Transverse colon (tissue), 4 donors: ENCODE measurements around the gene AURKAIP1. TPM values are rescaled to one million over a fixed set of nuclear protein-coding genes. Genes with fewer than 3 reads are reported as not detected.

Experiments
- DNase-seq: peaks from one replicate; pipeline ENCODE4 v3.0.0-alpha.2; 2019
- H3K27ac ChIP-seq, 4 donors: fragments of 200-600 bp; sonication (generic); 2 replicates each; pipeline ENCODE4 v1.5.1; 2016 to 2018; ENCODE audit warnings: inconsistent platforms in 4 of 4
- H3K27me3 ChIP-seq: fragments of 200-600 bp; sonication (generic); 2 replicates; pipeline ENCODE4 v1.5.1; 2017; ENCODE audit warnings: inconsistent platforms
- H3K36me3 ChIP-seq, 4 donors: fragments of 200-600 bp; sonication (generic); 2 replicates each; pipeline ENCODE4 v1.5.1; 2017 to 2019; ENCODE audit warnings: inconsistent platforms in 4 of 4
- H3K4me1 ChIP-seq, 4 donors: fragments of 200-600 bp; sonication (generic); 2 replicates each; pipeline ENCODE4 v1.5.1; 2017 to 2020; ENCODE audit warnings: inconsistent platforms in 4 of 4
- H3K4me3 ChIP-seq, 4 donors: fragments of 200-600 bp; sonication (generic); 1 replicate in 1 of 4; 2 replicates in 3 of 4; pipeline versions ENCODE4 v1.5.1 to v1.6.1; 2017 to 2019; ENCODE audit warnings: inconsistent platforms in 4 of 4
- H3K9me3 ChIP-seq, 2 donors: fragments of 200-600 bp; sonication (generic); 2 replicates each; pipeline ENCODE4 v1.5.1; 2017 to 2019; ENCODE audit warnings: inconsistent platforms in 2 of 2
- EP300 ChIP-seq: sonication (generic); formaldehyde crosslinking; IDR thresholded peaks from one replicate; pipeline ENCODE4 v1.6.1; 2017; ENCODE audit warnings: antibody characterized with exemption, low read depth
- POLR2A ChIP-seq: fragments of 450-650 bp; IDR thresholded peaks from one replicate; pipeline ENCODE4 v1.6.1; 2016; ENCODE audit warnings: antibody characterized with exemption, mild to moderate bottlenecking, moderate library complexity
- POLR2AphosphoS5 ChIP-seq, 3 donors: sonication (generic); formaldehyde crosslinking; IDR thresholded peaks; one replicate each; pipeline ENCODE4 v1.6.1; 2016; ENCODE audit warnings: antibody characterized with exemption in 3 of 3
- whole genome bisulfite sequencing, 2 donors: methylation state at CpG; one replicate each; pipeline ENCODE4 v1.1.5; 2018; ENCODE audit warnings: low coverage in 1 of 2; 5-methylcytosine and 5-hydroxymethylcytosine counted together
- in situ Hi-C, 4 donors: fragments of 200-750 bp; cut with MboI; loops; one replicate each; pipeline versions ENCODE4 v1.15.0 to v1.15.1; 2017; ENCODE audit warnings: low sequenced_read_pairs in 3 of 4, low pct_ligation_motif_present in 1 of 4, low pct_unique_long_range_greater_than_20kb in 1 of 4
- intact Hi-C: fragments of 100-400 bp; cut with DNase I; formaldehyde crosslinking; loops from one replicate; pipeline ENCODE4 v1.15.1; 2023; ENCODE audit warnings: low total_unique reads
- total RNA-seq, 4 donors: library from RNA; depleted of rRNA; stranded (reverse); fragments of >200 nt; gene quantifications; one replicate each; pipeline ENCODE4 v1.1.0, GENCODE V29; 2016
- TF ChIP-seq, protein P1 (sequence below), 5 experiments: fragments of 200-600 bp in 3 of 5; fragments of 450-650 bp in 2 of 5; sonication (generic) in 3 of 5; IDR thresholded peaks; 1 replicate in 2 of 5; 2 replicates in 3 of 5; pipeline ENCODE4 v1.5.1; 2016 to 2017; ENCODE audit warnings: antibody characterized with exemption in 5 of 5, inconsistent platforms in 3 of 5, mild to moderate bottlenecking in 2 of 5, moderate library complexity in 1 of 5

Gene AURKAIP1
- total RNA-seq, 4 donors from 2014 or later, result 110 to 197 (median 167) TPM

GRCh38 chr1:1391225-1391624 is 16.2 kb upstream of the AURKAIP1 start:
- in situ Hi-C loops (no loop called here), intact Hi-C loops (no loop called here)
- no peak for DNase-seq
- no peaks in the 10 kb centered on the region for H3K4me1 ChIP-seq
- H3K27me3 ChIP-seq, result no peaks in the 10 kb centered on the region
- H3K36me3 ChIP-seq, result peaks cover 0 to 91% (median 46%) of the 10 kb centered on the region in 4 donors
- H3K4me3 ChIP-seq, result no peak overlapping the region
- no peak overlapping the region for H3K27ac ChIP-seq
- H3K9me3 ChIP-seq, result no peaks in the 10 kb centered on the region
- TF ChIP-seq POLR2A (no peak), POLR2AphosphoS5 (IDR thresholded peaks at IDR 0.05) (no peak), EP300 (no peak)
- TF ChIP-seq, protein P1, sequence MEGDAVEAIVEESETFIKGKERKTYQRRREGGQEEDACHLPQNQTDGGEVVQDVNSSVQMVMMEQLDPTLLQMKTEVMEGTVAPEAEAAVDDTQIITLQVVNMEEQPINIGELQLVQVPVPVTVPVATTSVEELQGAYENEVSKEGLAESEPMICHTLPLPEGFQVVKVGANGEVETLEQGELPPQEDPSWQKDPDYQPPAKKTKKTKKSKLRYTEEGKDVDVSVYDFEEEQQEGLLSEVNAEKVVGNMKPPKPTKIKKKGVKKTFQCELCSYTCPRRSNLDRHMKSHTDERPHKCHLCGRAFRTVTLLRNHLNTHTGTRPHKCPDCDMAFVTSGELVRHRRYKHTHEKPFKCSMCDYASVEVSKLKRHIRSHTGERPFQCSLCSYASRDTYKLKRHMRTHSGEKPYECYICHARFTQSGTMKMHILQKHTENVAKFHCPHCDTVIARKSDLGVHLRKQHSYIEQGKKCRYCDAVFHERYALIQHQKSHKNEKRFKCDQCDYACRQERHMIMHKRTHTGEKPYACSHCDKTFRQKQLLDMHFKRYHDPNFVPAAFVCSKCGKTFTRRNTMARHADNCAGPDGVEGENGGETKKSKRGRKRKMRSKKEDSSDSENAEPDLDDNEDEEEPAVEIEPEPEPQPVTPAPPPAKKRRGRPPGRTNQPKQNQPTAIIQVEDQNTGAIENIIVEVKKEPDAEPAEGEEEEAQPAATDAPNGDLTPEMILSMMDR (IDR thresholded peaks at IDR 0.05), result no peak
- WGBS, 2 donors, result 81 to 89% methylated on average over 5 to 12 of the region's 12 CpGs

DNA sequence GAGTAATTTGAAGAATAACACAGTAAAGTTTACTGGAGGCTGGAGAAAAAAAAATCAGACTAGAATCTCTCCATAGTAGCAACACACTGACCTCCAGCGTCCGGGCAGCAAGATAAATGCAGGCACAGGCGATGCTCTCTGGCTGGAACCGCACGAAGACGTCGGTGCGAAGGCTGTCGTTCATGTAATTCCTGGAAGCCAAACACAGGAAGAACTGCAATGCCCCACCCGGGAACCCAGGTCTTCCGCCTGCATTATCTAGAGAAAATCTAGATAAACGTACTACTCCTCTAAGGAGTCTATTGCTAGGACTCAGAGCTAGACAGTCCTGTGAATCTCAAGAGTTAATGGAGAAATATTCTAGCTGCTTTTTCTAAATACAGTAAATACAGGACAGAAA is 15.7 kb upstream of the AURKAIP1 start:
- no peak for DNase-seq
- Histone ChIP-seq H3K4me3 (no peak overlapping the region), H3K9me3 (no peaks in the 10 kb centered on the region), H3K4me1 (no peaks in the 10 kb centered on the region), H3K27ac (no peak overlapping the region), H3K36me3 (peaks cover 0 to 95% (median 49%) of the 10 kb centered on the region in 4 donors), H3K27me3 (no peaks in the 10 kb centered on the region)
- intact Hi-C loops, result no loop called here
- in situ Hi-C loops, result no loop called here
- WGBS, 2 donors, result 96 to 97% methylated on average over 4 to 12 of the region's 12 CpGs
- TF ChIP-seq EP300 (no peak), POLR2A (no peak), POLR2AphosphoS5 (IDR thresholded peaks at IDR 0.05) (no peak)
- TF ChIP-seq, protein P1 (IDR thresholded peaks at IDR 0.05), result no peak

DNA sequence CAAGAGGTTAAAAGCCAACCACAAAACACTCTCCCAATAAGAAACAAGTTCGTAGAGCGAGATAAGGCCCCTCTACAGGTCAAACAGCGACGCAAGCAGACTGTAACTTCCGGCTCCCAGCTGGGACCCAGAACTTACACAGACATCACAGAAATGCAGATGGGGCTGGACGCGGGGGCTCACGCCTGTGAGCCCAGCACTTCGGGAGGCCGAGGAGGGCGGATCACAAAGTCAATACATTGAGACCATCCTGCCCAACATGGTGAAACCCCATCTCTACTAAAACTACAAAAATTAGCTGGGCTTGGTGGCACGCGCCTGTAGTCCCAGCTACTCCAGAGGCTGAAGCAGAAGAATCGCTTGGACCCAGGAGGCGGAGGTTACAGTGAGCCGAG is 13.1 kb upstream of the AURKAIP1 start:
- Histone ChIP-seq H3K4me3 (no peak overlapping the region), H3K27me3 (no peaks in the 10 kb centered on the region), H3K36me3 (peaks cover 0 to 74% (median 39%) of the 10 kb centered on the region in 4 donors), H3K9me3 (no peaks in the 10 kb centered on the region), H3K27ac (no peak overlapping the region), H3K4me1 (no peaks in the 10 kb centered on the region)
- WGBS, 2 donors, result 96 to 100% methylated on average over 5 to 16 of the region's 16 CpGs
- TF ChIP-seq POLR2AphosphoS5 (IDR thresholded peaks at IDR 0.05) (no peak), EP300 (no peak)
- TF ChIP-seq, protein P1 (IDR thresholded peaks at IDR 0.05), result no peak
- in situ Hi-C loops (no loop called here), intact Hi-C loops (no loop called here)
- DNase-seq, result no peak

- no peak overlapping the region for H3K27ac ChIP-seq
- TF ChIP-seq POLR2A (no peak), EP300 (no peak), POLR2AphosphoS5 (IDR thresholded peaks at IDR 0.05) (no peak)
- TF ChIP-seq, protein P1 (IDR thresholded peaks at IDR 0.05), result no peak
- H3K9me3 ChIP-seq, result no peaks in the 10 kb centered on the region
- H3K36me3 ChIP-seq, result peaks cover 0 to 67% (median 35%) of the 10 kb centered on the region in 4 donors
- intact Hi-C loops (no loop called here), in situ Hi-C loops (no loop called here)
- no peaks in the 10 kb centered on the region for H3K27me3 ChIP-seq
- 96% methylated on average over 49 of the region's 50 CpGs; no CpG with 5 or more reads in 1 of the 2 donors for WGBS, 2 donors
- H3K4me1 ChIP-seq, result no peaks in the 10 kb centered on the region
- no peak for DNase-seq
- no peak overlapping the region for H3K4me3 ChIP-seq
Measured at GRCh38 chr1:1387098-1388077, 12.4 kb upstream of the AURKAIP1 start.
